ENCODE data around the gene CNBP. TPM values are rescaled to one million over a fixed set of nuclear protein-coding genes. Genes with fewer than 3 reads are reported as not detected.
"Not testable (repeated sequence)": the region's sequence is repeated elsewhere in the genome, so short reads cannot be mapped to it uniquely, and the experiment has no call there.

CNBP gene
- total RNA-seq, 4 donors from 2014 or later, result 355 to 461 (median 405) TPM

DNA sequence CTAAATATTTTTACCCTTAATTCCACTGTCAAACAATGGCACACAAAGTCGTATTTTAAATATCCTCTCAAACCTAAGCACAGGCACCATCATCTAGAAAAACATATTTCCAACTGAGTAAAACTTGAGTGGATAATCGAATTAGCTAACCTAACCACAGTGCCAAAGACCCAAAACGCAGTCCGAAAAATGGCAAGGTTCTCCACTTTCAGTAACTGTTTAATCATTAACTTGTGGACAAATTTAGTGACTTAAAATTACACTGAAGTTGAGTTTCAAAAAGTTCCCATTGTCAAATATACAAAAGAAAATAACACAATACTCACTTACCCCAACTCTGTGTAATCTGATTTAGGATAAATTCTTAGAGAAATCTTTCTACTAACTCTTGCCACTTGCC lies 10.0 kb downstream of the CNBP start:
- H3K4me1 ChIP-seq, result peaks cover 13 to 26% of the 10 kb centered on the region in 2 donors
- H3K4me3 ChIP-seq, result no peak overlapping the region
- peak overlapping the region in 1 of 2 donors; percentile 35 for H3K27ac ChIP-seq
- H3K9me3 ChIP-seq, result no peaks in the 10 kb centered on the region
- no peak for TF ChIP-seq POLR2A (IDR thresholded peaks at IDR 0.05)
- TF ChIP-seq, protein P1, sequence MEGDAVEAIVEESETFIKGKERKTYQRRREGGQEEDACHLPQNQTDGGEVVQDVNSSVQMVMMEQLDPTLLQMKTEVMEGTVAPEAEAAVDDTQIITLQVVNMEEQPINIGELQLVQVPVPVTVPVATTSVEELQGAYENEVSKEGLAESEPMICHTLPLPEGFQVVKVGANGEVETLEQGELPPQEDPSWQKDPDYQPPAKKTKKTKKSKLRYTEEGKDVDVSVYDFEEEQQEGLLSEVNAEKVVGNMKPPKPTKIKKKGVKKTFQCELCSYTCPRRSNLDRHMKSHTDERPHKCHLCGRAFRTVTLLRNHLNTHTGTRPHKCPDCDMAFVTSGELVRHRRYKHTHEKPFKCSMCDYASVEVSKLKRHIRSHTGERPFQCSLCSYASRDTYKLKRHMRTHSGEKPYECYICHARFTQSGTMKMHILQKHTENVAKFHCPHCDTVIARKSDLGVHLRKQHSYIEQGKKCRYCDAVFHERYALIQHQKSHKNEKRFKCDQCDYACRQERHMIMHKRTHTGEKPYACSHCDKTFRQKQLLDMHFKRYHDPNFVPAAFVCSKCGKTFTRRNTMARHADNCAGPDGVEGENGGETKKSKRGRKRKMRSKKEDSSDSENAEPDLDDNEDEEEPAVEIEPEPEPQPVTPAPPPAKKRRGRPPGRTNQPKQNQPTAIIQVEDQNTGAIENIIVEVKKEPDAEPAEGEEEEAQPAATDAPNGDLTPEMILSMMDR (IDR thresholded peaks at IDR 0.05), result no peak
- H3K27me3 ChIP-seq, result no peaks in the 10 kb centered on the region
- intact Hi-C loops (cut with DNase I; ENCODE audit: low total_unique reads), result no loop called here
- no peak for DNase-seq
- H3K36me3 ChIP-seq, result no peaks in the 10 kb centered on the region

DNA sequence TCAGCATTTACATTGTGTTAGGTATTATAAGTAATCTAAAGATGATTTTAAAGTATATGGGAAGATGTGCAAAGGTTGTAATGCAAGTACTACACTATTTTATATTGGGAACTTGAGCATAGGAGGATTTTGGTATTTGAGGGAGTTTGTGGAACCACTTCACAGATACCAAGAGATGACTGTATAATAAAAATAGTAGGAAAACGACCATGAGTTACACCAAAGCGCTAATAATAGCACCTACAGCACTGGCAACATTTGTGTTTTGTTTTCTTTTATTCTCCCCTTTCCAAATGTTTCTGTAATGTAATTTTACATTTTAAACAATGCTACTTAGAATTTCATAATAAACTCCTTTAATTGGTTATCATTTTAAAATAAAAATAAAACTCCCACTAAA lies 10.5 kb downstream of the CNBP start:
- H3K27ac ChIP-seq, result peak overlapping the region in 1 of 2 donors; percentile 30
- intact Hi-C loops (cut with DNase I; ENCODE audit: low total_unique reads), result no loop called here
- no peak for TF ChIP-seq POLR2A (IDR thresholded peaks at IDR 0.05)
- TF ChIP-seq, protein P1 (IDR thresholded peaks at IDR 0.05), result no peak
- no peak overlapping the region for H3K4me3 ChIP-seq
- no peak for DNase-seq
- no peaks in the 10 kb centered on the region for H3K36me3 ChIP-seq
- peaks cover 8 to 21% of the 10 kb centered on the region in 2 donors for H3K4me1 ChIP-seq
- H3K9me3 ChIP-seq, result no peaks in the 10 kb centered on the region
- H3K27me3 ChIP-seq, result no peaks in the 10 kb centered on the region

DNA sequence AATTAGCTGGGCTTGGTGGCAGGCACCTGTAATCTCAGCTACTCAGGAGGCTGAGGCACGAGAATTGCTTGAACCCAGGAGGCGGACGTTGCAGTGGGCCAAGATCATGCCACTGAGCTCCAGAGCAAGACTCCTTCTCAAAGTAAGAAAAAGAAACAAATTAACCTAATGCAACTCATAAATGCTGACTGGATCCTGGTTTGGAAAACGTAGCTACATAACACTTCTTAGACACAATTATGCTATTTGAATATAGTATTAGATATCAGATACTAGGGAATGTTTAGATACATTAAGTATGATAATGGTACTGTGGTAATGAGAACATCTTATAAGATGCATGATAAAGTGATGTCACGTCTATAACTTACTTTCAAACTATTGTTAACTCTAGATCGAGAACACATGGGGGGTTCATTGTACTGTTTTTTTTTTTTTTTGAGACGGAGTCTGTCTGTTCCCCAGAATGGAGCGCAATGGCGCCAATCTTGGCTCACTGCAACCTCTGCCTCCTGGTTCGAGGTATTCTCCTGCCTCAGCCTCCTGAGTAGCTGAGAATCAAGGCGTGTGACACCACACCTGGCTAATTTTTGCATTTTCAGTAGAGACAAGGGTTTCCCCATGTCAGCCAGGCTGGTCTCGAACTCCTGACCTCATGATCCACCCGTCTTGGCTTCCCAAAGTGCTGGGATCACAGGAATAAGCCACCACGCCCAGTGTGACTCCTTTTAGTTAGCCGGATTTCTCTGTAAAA lies 16.9 kb downstream of the CNBP start:
- H3K4me3 ChIP-seq, result no peak overlapping the region
- H3K9me3 ChIP-seq, result no peaks in the 10 kb centered on the region
- H3K27ac ChIP-seq, result no peak overlapping the region
- H3K36me3 ChIP-seq, result no peaks in the 10 kb centered on the region
- DNase-seq, result no peak
- no peaks in the 10 kb centered on the region for H3K27me3 ChIP-seq
- H3K4me1 ChIP-seq, result peaks cover 0 to 16% of the 10 kb centered on the region in 2 donors
- intact Hi-C loops (cut with DNase I; ENCODE audit: low total_unique reads), result no loop called here
- TF ChIP-seq, protein P1 (IDR thresholded peaks at IDR 0.05), result no peak
- TF ChIP-seq POLR2A (IDR thresholded peaks at IDR 0.05), result no peak

- H3K9me3 ChIP-seq; intact Hi-C loops (cut with DNase I; ENCODE audit: low total_unique reads); H3K27me3 ChIP-seq; H3K4me3 ChIP-seq; DNase-seq; H3K27ac ChIP-seq; H3K36me3 ChIP-seq: not testable (repeated sequence)
- H3K4me1 ChIP-seq, result peaks cover 0 to 11% of the 10 kb centered on the region in 2 donors
Observed at GRCh38 chr3:129165594-129165993, 18.1 kb downstream of the CNBP start.

DNA sequence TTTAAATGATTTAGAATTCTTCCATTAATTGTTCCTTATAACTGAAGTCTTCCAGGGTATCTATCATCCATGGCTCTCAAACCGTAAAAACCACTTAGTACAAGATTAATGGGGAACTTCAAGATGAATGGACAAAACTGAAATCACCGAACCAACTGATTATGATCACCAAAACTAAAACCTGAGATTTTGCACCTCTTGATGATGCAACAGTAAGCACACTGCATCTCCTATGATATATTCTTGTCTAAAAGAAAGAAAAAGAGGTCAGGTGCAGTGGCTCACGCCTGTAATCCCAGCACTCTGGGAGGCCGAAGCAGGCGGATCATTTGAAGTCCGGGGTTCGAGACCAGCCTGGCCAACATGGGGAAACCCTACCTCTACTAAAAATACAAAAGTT lies 19.2 kb downstream of the CNBP start:
- no peaks in the 10 kb centered on the region for H3K27me3 ChIP-seq
- DNase-seq, result no peak
- TF ChIP-seq, protein P1 (IDR thresholded peaks at IDR 0.05), result no peak
- TF ChIP-seq POLR2A (IDR thresholded peaks at IDR 0.05), result no peak
- intact Hi-C loops (cut with DNase I; ENCODE audit: low total_unique reads), result no loop called here
- H3K9me3 ChIP-seq, result no peaks in the 10 kb centered on the region
- H3K27ac ChIP-seq, result no peak overlapping the region
- peaks cover 0 to 16% of the 10 kb centered on the region in 2 donors for H3K4me1 ChIP-seq
- H3K4me3 ChIP-seq, result no peak overlapping the region
- no peaks in the 10 kb centered on the region for H3K36me3 ChIP-seq
